Right lobe of liver (tissue), 6 donors: ENCODE results near the gene SPATA2L. TPM values are rescaled to one million over a fixed set of nuclear protein-coding genes. Genes with fewer than 3 reads are reported as not detected.

Source experiments
- ATAC-seq, 4 donors: fragments of 200-7000 bp; cut with Tn5 transposase; one replicate each; pipeline ENCODE4 v1.9.1; 2020; ENCODE audit warnings: mild to moderate bottlenecking in 4 of 4, moderate library complexity in 4 of 4
- DNase-seq, 3 donors: peaks; one replicate each; pipeline ENCODE4 v3.0.0-alpha.2; 2020
- H3K27ac ChIP-seq, 3 donors: fragments of 200-600 bp; one replicate each; pipeline ENCODE4 v1.8.0; 2022
- H3K27me3 ChIP-seq, 2 donors: fragments of 200-600 bp; one replicate each; pipeline ENCODE4 v1.8.0; 2022
- H3K36me3 ChIP-seq, 4 donors: fragments of 200-600 bp; sonication (generic) in 1 of 4; one replicate each; pipeline versions ENCODE4 v1.5.1 to v1.8.0; 2017 to 2022; ENCODE audit warnings: control low read depth in 1 of 4
- H3K4me1 ChIP-seq, 4 donors: fragments of 200-600 bp; sonication (generic) in 1 of 4; one replicate each; pipeline versions ENCODE4 v1.5.1 to v1.8.0; 2017 to 2022; ENCODE audit warnings: control low read depth in 1 of 4
- H3K4me3 ChIP-seq, 3 donors: fragments of 200-600 bp; one replicate each; pipeline ENCODE4 v1.8.0; 2022
- H3K9me3 ChIP-seq, 4 donors: fragments of 200-600 bp; sonication (generic) in 1 of 4; one replicate each; pipeline versions ENCODE4 v1.5.1 to v1.8.0; 2017 to 2022; ENCODE audit warnings: control low read depth in 1 of 4
- CTCF ChIP-seq, 4 donors: fragments of 200-600 bp in 3 of 4; fragments of 450-650 bp in 1 of 4; IDR thresholded peaks; one replicate each; pipeline versions ENCODE4 v1.5.1 to v1.8.0; 2016 to 2022; ENCODE audit warnings: antibody characterized with exemption in 4 of 4, mild to moderate bottlenecking in 2 of 4
- POLR2A ChIP-seq: fragments of 450-650 bp; IDR thresholded peaks from one replicate; pipeline ENCODE4 v1.6.1; 2017; ENCODE audit warnings: antibody characterized with exemption, mild to moderate bottlenecking
- WGBS: methylation state at CpG from one replicate; pipeline ENCODE4 v1.1.6; 2018; ENCODE audit warnings: low coverage, low lambda C conversion rate; ENCODE audit not compliant: insufficient coverage; ENCODE audit errors: missing lambda C conversion rate; 5-methylcytosine and 5-hydroxymethylcytosine counted together
- intact Hi-C, 2 donors: fragments of 100-400 bp; cut with DNase I; formaldehyde crosslinking; loops; one replicate each; pipeline versions ENCODE4 v1.11.2 to v1.14.1; 2022
- total RNA-seq, 6 experiments: library from RNA; depleted of rRNA in 2 of 6; stranded (reverse); fragments of >200 nt in 2 of 6; fragmentation: NEBNext Ultra II Directional in 3 of 6; extraction: Animal tissue kit (Norgen Biotek cat#: 25700) in 3 of 6; gene quantifications; one replicate each; pipeline versions ENCODE4 v1.1.0 to v1.2.4, GENCODE V29; 2016 to 2023
- donor health status: DM: no; HTN: yes; CAD: no.
- donor health status: DM: no; HTN: no; CAD: no.
- donor health status: DM: no; HTN: no; CAD: no.
- donor health status: DM: no; HTN: yes; CAD: no.
- donor health status: DM: no; HTN: yes; CAD: no.

SPATA2L gene
- total RNA-seq, 6 experiments from 2014 or later = 5.6 to 17.9 (median 11.2) TPM

- 86% methylated on average over 13 of the region's 15 CpGs for WGBS
- peaks cover 0 to 8% (median 2%) of the 10 kb centered on the region in 4 donors for H3K36me3 ChIP-seq
- H3K9me3 ChIP-seq = no peaks in the 10 kb centered on the region
- intact Hi-C loops = no loop called here
- H3K27ac ChIP-seq = no peak overlapping the region
- DNase-seq (no peak), ATAC-seq (peak in 1 of 4 donors; percentile 6)
- TF ChIP-seq POLR2A = no peak
- no peak for TF ChIP-seq CTCF (IDR thresholded peaks at IDR 0.05)
- peaks cover 0 to 4% (median 0%) of the 10 kb centered on the region in 4 donors for H3K4me1 ChIP-seq
- no peak overlapping the region for H3K4me3 ChIP-seq
- no peaks in the 10 kb centered on the region for H3K27me3 ChIP-seq
Observed at GRCh38 chr16:89651584-89651983, 49.9 kb downstream of the SPATA2L start.

GRCh38 chr16:89646906-89647305 lies 54.6 kb downstream of the SPATA2L start:
- ATAC-seq (no peak), DNase-seq (no peak)
- Histone ChIP-seq H3K27ac (no peak overlapping the region), H3K4me1 (no peaks in the 10 kb centered on the region), H3K27me3 (no peaks in the 10 kb centered on the region), H3K4me3 (no peak overlapping the region), H3K36me3 (peaks cover 0 to 23% (median 5%) of the 10 kb centered on the region in 4 donors), H3K9me3 (no peaks in the 10 kb centered on the region)
- WGBS = 80% methylated on average over 8 of the region's 12 CpGs
- TF ChIP-seq CTCF (IDR thresholded peaks at IDR 0.05) (no peak), POLR2A (no peak)
- intact Hi-C loops = no loop called here

Other genes with a start within 250 kb of the SPATA2L start
- gene ANKRD11, start 211.1 kb downstream of the SPATA2L start, total RNA-seq = 10 to 100 TPM; 26.2 to 65.8 (median 41.6) TPM
- 10 to 100 TPM; 44.0 to 70.5 (median 57.0) TPM for gene SPG7, start 193.3 kb downstream of the SPATA2L start, total RNA-seq
- gene RPL13, start 141.0 kb downstream of the SPATA2L start, total RNA-seq = 1,000 to 10,000 TPM in 2 of 6 experiments, 100 to 1,000 TPM in 4; 684 to 2,810 (median 731) TPM
- 1 to 10 TPM in 2 of 6 experiments, under 1 TPM in 4; 0.33 to 3.7 (median 0.77) TPM for gene CPNE7, start 125.9 kb downstream of the SPATA2L start, total RNA-seq
- gene DPEP1, start 88.1 kb downstream of the SPATA2L start, total RNA-seq = under 1 TPM in 1 of 6 experiments, not detected in 5; 0.93 TPM
- 10 to 100 TPM; 27.2 to 42.3 (median 33.1) TPM for gene CHMP1A, start 44.0 kb downstream of the SPATA2L start, total RNA-seq
- 1 to 10 TPM; 1.8 to 5.0 (median 3.3) TPM for gene SPATA33, start 43.9 kb downstream of the SPATA2L start, total RNA-seq
- 10 to 100 TPM; 35.0 to 72.2 (median 53.7) TPM for gene CDK10, start 15.0 kb downstream of the SPATA2L start, total RNA-seq
- gene VPS9D1, start 19.2 kb upstream of the SPATA2L start, total RNA-seq = 10 to 100 TPM in 3 of 6 experiments, 1 to 10 TPM in 3; 5.6 to 12.4 (median 9.4) TPM
- 10 to 100 TPM in 2 of 6 experiments, 1 to 10 TPM in 4; 6.9 to 13.4 (median 9.1) TPM for gene ZNF276, start 19.8 kb upstream of the SPATA2L start, total RNA-seq
- gene FANCA, start 114.9 kb upstream of the SPATA2L start, total RNA-seq = 10 to 100 TPM in 1 of 6 experiments, 1 to 10 TPM in 5; 4.5 to 12.7 (median 8.3) TPM
- 1 to 10 TPM; 4.8 to 7.8 (median 6.1) TPM for gene SPIRE2, start 126.8 kb upstream of the SPATA2L start, total RNA-seq
- gene TCF25, start 171.9 kb upstream of the SPATA2L start, total RNA-seq = 10 to 100 TPM; 66.6 to 91.6 (median 77.9) TPM
- 1 to 10 TPM in 2 of 6 experiments, under 1 TPM in 4; 0.31 to 1.6 (median 0.77) TPM for gene MC1R, start 217.2 kb upstream of the SPATA2L start, total RNA-seq
- gene TUBB3, start 221.6 kb upstream of the SPATA2L start, total RNA-seq = under 1 TPM in 4 of 6 experiments, not detected in 2; 0.13 to 0.86 (median 0.36) TPM
- 10 to 100 TPM; 16.7 to 44.1 (median 20.7) TPM for gene DEF8, start 247.1 kb upstream of the SPATA2L start, total RNA-seq